ENCODE results near the gene APC2. TPM values are rescaled to one million over a fixed set of nuclear protein-coding genes. Genes with fewer than 3 reads are reported as not detected.

The APC2 gene
- total and polyA plus RNA-seq, 8 donors = 0.06 to 1.4 (median 0.68) TPM

GRCh38 chr19:1481893-1482360, 32.0 kb downstream of the APC2 start:
- H3K4me1 ChIP-seq = peaks cover 4 to 22% of the 10 kb centered on the region in 2 donors
- no peak overlapping the region for H3K4me3 ChIP-seq
- ATAC-seq (no peak), DNase-seq (peak in 1 of 4 donors; percentile 76)
- intact Hi-C loops (cut with DNase I) = no loop called here
- TF ChIP-seq CTCF (IDR thresholded peaks at IDR 0.05) = no peak
- peaks cover 0 to 6% of the 10 kb centered on the region in 2 donors for H3K36me3 ChIP-seq
- no peaks in the 10 kb centered on the region for H3K27me3 ChIP-seq
- no peaks in the 10 kb centered on the region for H3K9me3 ChIP-seq
- H3K27ac ChIP-seq = no peak overlapping the region

- H3K36me3 ChIP-seq = no peaks in the 10 kb centered on the region
- no peak for TF ChIP-seq CTCF (IDR thresholded peaks at IDR 0.05)
- no peaks in the 10 kb centered on the region for H3K9me3 ChIP-seq
- intact Hi-C loops (cut with DNase I) = no loop called here
- no peak overlapping the region for H3K4me3 ChIP-seq
- DNase-seq (no peak), ATAC-seq (no peak)
- no peaks in the 10 kb centered on the region for H3K27me3 ChIP-seq
- peaks cover 4 to 16% of the 10 kb centered on the region in 2 donors for H3K4me1 ChIP-seq
- H3K27ac ChIP-seq = no peak overlapping the region
Measured at GRCh38 chr19:1482361-1483130, 32.6 kb downstream of the APC2 start.

- H3K27ac ChIP-seq = no peak overlapping the region
- DNase-seq (peak in 1 of 4 donors; percentile 78), ATAC-seq (no peak)
- H3K4me1 ChIP-seq = peaks cover 0 to 8% of the 10 kb centered on the region in 2 donors
- no peak for TF ChIP-seq CTCF (IDR thresholded peaks at IDR 0.05)
- H3K9me3 ChIP-seq = no peaks in the 10 kb centered on the region
- no peaks in the 10 kb centered on the region for H3K27me3 ChIP-seq
- no peak overlapping the region for H3K4me3 ChIP-seq
- intact Hi-C loops (cut with DNase I) = no loop called here
- no peaks in the 10 kb centered on the region for H3K36me3 ChIP-seq
Measured at GRCh38 chr19:1483131-1483978, 33.4 kb downstream of the APC2 start.

GRCh38 chr19:1483979-1484428, 34.1 kb downstream of the APC2 start:
- no peaks in the 10 kb centered on the region for H3K9me3 ChIP-seq
- intact Hi-C loops (cut with DNase I) = no loop called here

More at GRCh38 chr19:1483979-1484428, 34.1 kb downstream of the APC2 start:
- DNase-seq = no peak
- H3K27me3 ChIP-seq = no peaks in the 10 kb centered on the region
- H3K27ac ChIP-seq = no peak overlapping the region
- H3K4me1 ChIP-seq = peaks cover 0 to 5% of the 10 kb centered on the region in 2 donors
- H3K4me3 ChIP-seq = no peak overlapping the region
- ATAC-seq = no peak
- TF ChIP-seq CTCF (IDR thresholded peaks at IDR 0.05) = no peak
- H3K36me3 ChIP-seq = no peaks in the 10 kb centered on the region
